GM12801 (cell line): Measurements from ENCODE around the gene SAMD4A.

Source experiments
- CTCF ChIP-seq: IDR thresholded peaks from one replicate; pipeline ENCODE4 v1.5.1; 2011; ENCODE audit warnings: control low read depth; ENCODE audit not compliant: insufficient read length; ENCODE audit errors: extremely low read depth

SAMD4A gene

DNA sequence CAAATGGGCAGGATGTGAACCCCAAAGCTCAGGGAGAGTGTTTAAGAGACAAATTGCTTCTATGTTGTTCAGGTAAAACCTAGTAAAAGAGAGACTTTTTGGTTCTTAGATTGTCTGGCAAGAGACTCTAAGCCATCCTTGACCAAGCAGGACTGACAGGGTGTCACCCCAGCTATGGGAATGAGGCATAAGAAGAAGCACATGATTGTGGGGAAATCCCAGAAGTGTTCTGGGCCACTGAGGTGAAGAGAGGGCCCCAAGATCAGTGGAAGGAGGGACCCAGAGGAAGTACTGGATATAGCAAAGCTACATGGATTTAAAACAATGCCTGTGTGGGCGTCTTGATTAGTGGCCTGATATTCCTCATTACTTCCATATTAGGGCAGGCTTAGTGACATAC is 99.0 kb downstream of the SAMD4A start:
- no peak for TF ChIP-seq CTCF

GRCh38 chr14:54667026-54667744 is 100.3 kb downstream of the SAMD4A start:
- TF ChIP-seq CTCF = no peak

- no peak for TF ChIP-seq CTCF
These were observed 100.8 kb downstream of the SAMD4A start for GRCh38 chr14:54667764-54668163.

DNA sequence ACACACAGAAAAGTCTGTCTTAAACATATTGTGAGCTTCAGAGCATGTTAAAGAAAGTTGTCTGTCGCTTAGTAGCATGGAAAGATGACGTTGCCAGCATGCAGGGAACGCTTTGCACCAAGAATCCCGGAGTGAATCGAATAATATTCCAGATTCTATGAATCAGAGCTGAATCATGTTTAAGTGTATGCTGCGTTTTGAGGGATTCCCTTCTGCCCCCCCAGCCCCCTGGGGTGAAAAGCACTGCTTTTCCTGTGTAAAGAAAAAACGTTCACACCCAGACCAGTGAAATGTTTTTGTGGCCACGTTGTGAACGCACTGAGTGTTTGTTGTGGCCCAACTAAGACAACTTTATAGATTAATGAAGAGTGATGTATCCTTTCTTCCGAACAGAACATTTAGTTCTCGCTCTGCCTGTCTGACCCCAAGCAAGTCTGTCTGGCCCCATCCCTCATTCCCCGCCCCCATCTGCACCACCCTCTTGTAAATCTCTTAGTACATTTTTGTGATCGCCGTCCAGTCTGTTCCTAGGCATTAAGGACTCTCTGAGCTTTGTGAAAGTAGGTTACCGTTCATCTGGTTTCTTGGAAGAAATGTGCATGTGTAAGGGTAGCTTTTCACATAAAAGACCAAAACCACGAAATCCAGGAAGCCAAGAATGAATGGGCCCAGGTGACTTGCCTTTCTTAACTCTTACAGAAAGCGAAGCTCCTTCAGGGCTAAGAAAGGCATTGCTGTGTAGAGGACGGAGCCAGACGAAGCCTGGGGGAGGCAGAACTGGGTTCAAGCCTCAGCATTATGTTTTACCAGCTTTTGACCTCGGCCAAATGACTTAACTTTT is 103.0 kb downstream of the SAMD4A start:
- no peak for TF ChIP-seq CTCF

- no peak for TF ChIP-seq CTCF
These were observed 104.6 kb downstream of the SAMD4A start for GRCh38 chr14:54671537-54671936.

DNA sequence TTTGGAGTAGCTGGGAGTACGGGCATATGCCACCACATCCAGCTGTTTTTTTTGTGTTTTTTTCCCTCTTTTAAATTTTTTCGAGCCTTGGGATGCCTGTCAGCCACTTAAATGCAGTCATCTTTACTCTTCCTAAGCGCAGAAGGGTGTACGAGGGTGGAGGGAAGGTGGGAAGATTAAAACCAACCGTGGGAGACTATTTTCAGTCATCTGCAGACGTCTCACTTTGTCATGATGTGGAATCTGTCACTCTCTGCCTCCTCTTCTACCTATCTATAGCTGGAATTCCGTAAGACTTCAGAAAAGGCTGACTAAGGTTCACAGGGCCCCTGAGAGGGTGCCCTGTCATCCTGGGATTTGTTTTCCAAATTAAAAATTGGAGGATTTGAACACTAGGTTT is 105.3 kb downstream of the SAMD4A start:
- no peak for TF ChIP-seq CTCF

- no peak for TF ChIP-seq CTCF
These were observed 105.8 kb downstream of the SAMD4A start for GRCh38 chr14:54672688-54673087.
